Epidermal melanocyte (primary cell): ENCODE data around the gene SLC24A4.

Source experiments
- DNase-seq: peaks from one replicate; pipeline ENCODE4 v3.0.0; 2011; ENCODE audit warnings: low spot score; ENCODE audit not compliant: insufficient read length

SLC24A4 gene

DNA sequence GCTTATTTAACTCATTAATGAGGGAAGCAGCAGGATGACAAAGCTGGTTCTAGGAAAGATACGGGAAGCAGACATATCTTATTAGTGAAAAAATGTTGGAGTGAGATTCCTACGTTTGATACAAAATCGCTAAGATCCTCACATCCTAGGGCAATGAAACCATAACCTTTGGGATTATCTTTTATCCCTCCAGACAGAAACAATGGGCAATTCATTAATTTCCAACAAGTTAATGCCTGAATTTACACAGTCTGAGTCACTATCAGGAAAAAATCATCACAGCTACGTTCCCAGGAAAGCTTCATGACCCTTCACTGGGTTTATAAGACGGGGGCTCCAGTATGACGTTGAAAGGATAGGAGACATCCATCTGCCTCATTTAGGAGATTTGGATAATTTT is 45.0 kb downstream of the SLC24A4 start:
- no peak for DNase-seq

- no peak for DNase-seq
Measured at GRCh38 chr14:92369097-92369496, 46.1 kb downstream of the SLC24A4 start.

GRCh38 chr14:92372230-92372629 is 49.3 kb downstream of the SLC24A4 start:
- no peak for DNase-seq

- DNase-seq = no peak
Measured at GRCh38 chr14:92373336-92373735, 50.4 kb downstream of the SLC24A4 start.

DNA sequence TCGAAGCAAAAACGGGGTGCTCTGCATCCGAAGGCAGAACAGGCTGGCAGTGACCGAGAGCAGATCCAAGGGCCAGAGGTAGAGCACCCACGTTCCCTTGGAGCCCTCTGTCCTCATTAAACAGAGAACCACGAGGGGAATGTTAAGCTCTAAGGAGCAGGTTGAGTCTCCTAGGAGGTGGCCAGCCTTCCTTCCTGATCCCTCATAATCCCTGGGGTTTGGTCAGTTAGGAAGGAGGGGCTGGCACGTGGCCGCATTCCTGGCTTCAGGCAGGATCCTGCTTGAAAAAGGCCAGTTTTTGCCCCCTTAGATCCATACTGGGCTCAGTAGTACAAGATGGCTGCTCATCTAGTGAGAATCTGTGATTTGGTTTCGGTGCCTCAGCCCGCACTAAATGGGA is 57.2 kb downstream of the SLC24A4 start:
- DNase-seq = no peak

- DNase-seq = no peak
Measured at GRCh38 chr14:92380582-92380981, 57.6 kb downstream of the SLC24A4 start.

DNA sequence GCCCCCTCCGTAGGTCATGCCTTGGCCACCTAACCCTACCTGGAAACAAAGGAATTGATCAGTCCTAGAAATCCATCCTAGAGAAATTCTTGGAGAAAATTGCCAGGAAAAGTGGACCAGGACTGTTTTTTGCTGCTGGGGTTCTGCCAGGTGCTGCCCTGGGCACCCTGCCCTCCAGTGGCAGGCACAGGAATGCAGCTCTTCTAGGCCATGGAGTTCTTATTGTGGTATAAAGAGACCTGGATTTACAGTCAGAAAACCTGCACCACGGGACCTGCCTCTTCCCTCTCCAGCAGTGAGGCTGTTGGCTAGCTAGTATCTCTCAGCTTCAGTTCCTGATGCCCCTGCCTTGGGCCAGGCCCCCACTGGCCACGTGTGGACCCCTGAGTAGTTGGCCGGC is 59.7 kb downstream of the SLC24A4 start:
- no peak for DNase-seq

DNA sequence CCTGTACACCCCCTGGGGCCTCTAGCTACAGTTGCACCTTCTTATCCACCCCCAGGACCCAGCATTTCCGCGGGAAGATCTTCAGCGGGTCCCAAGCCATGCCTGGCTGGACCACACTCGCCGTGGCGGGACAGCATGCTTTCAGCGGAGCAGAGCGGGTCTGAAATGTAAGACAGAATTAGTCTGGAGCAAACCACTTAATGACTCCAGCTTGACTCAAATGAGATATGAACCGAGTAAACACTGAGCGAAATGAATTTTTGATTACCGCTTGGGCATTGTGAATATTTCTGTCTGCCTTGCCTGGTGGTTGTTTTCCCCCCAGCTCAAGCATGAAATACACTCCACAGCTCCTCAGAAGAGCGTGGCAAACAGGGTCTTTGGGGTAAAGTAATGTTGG is 60.8 kb downstream of the SLC24A4 start:
- no peak for DNase-seq

DNA sequence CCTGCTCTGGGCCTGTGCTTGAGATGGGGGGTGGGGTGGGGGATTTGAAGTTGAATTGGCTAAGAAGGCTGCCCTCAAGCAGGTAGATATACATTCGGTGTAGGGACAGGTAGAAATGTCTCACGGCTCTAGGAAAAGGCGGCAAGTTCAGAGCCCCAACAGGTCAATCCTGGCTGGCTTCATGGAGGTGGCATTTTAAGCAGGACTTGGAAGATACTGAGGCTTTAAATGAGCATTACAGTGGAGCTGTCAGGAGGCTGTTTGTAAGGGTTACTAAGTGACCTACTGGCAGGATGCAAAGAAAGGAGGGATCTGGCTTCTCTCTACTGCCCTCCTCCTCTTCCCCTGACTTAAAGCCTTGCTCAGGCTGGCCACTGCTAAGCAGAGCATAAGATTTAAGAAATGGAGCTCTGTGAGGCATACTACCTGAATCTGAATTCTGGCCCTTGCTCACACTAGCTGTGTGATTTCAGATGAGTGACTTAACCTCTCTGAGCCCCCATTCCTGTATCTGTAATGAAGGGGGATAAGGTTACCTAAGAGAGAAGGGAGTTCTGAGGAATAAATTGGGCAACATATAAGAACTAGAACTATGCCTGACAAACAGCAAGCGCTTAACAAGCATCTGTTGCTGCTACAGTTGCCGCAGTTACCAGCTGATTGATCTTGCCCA is 61.6 kb downstream of the SLC24A4 start:
- DNase-seq = no peak

GRCh38 chr14:92385561-92385960 is 62.6 kb downstream of the SLC24A4 start:
- DNase-seq = no peak

DNA sequence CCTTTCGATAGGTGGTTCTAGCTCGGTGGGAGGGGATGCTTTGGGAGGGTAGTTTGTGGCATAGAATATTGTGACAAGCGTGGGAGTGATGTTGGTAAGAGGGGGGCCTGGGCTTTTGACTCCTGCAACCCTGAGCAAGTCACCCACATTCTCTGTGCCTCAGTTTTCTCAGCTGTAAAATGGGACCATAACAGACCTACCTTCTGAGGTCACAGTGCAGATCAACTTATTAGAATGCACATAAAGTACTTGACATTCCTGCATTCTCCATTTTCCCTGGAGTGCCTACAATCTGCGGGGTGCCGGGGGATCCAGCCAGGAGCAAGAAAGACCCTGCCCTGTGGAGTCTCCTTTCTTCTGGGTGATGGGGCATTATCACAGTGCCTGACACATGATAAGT is 63.2 kb downstream of the SLC24A4 start:
- DNase-seq = no peak

DNA sequence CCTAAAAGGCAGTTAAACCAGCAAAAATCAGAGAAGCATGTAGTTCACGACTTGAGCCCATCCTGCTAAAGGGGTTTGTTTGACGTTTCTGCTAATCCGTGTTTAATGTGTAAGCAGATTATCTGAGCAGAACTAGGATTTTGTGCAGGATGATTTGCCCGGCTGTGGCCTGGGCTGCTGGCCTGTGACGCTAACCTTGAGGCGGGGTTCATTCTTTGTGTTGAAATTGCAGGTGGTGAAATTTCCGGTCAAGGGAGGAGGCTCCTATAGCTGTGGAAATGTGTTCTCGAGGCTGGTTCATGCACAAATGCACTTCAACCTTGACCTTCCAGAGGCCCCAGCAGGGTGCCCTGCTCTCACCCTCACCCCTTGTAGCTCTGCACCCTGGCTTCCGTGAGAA is 63.7 kb downstream of the SLC24A4 start:
- DNase-seq = no peak

GRCh38 chr14:92387578-92387977 is 64.6 kb downstream of the SLC24A4 start:
- DNase-seq = no peak

GRCh38 chr14:92389598-92390158 is 66.7 kb downstream of the SLC24A4 start:
- DNase-seq = no peak

DNA sequence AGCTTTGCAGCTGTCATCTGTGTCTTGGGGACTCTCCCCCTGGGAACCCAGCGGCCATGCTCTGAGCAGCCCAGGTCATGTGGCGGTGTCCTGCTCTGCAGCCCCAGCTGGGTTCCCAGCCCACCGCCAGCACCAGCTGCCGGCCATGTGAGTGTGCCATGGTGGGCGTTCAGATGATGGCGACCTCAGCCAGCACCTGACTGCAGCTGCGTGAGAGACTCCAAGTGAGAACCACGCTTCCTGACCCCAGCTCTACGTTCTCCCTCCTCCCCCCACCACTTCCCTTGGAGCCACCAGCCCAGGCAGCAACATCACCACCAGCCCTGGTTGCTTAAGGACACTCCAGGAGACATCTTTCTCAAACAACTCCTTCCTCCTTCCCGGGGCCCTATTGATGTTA is 68.8 kb downstream of the SLC24A4 start:
- no peak for DNase-seq

DNA sequence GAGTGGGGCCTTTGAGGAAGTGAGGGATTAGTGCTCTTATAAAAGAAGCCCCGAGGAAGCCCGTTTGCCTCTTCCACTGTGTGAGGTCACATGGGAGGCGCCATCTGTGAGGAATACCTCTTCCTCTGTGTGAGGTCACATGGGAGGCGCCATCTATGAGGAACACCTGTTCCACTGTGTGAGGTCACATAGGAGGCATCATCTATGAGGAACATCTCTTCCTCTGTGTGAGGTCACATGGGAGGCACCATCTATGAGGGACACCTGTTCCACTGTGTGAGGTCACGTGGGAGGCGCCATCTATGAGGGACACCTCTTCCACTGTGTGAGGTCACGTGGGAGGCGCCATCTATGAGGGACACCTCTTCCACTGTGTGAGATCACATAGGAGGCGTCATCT is 69.7 kb downstream of the SLC24A4 start:
- DNase-seq = no peak

DNA sequence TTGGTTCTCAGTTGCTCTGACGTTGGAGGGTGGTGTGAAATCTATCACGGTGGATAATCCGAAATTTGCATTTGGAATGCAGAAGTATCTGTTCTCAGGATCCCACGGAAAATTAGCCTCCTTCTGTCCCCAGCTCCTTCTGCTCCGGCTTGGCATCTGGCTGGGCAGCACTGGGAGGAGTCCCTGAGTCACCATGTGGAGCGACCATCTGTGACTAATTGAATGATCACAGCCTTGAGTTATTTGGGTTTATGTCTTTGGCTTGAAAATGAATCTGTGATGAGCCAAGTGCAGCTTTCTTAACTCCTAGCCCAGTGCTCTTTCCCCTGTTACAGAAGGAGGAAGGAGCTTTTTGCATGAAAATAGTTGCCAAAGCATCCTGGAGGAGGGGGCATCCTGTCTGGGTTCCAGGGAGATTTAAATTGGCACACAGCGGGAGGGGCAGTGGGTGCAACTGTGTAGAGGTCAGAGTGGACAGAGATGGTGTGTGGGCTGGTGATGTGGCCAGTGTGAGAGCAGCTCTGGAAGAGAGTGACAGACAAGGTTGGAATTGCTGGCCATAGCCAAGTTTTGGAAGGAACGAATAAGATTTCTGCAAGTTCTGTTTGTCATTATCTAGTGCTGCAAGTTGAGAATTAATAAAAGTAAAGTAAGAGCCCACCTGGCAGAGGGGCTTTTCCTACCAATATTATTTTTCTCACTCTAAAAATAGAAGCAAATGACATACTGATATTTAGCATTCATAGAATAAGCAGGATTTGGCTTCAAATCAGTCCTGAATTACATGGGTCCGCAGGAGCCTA is 74.4 kb downstream of the SLC24A4 start:
- peak; percentile 58 for DNase-seq

GRCh38 chr14:92397953-92398564 is 75.1 kb downstream of the SLC24A4 start:
- DNase-seq = no peak

GRCh38 chr14:92398888-92399636 is 76.1 kb downstream of the SLC24A4 start:
- no peak for DNase-seq

DNA sequence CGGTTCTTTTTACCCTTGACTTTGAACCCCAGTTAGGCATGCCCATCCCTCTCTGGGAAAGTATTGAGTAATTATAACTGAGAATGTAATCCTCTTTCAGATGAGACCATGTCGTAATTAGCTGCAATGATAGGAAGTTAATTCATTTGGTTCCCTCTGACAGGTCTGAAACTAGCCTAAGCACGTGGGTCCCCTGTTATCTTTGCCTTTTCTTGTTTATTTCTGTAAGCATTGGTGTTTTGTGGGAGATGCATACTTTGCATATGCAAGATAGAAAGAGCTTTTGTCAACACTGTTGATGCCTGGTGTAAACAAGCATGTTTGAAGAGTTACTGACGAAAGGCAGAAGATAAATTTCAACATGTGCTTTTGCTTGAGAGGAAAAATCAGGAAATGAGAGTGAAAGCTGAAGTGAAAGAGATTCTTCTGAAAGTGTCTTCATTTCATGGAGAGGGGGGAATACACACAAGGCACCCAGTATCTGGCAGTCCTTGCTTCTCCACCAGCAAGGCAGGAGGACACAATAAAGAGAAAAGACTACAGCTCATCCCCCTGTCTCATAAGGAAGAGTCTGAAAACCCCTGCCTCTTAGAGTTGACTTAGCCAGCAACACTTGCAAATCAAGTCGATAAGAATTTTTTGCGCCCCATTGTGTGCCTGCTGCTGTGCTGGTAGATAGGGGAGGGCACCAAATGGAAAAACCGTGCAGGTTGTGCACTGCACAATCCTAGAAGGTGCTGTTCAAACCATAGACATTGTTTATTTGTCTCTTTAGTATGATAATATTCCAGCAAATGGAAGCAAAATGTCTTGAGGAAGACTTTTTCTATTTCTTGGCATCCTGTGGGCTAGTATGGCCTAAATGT is 77.8 kb downstream of the SLC24A4 start:
- no peak for DNase-seq

- DNase-seq = no peak
Measured at GRCh38 chr14:92401561-92401960, 78.6 kb downstream of the SLC24A4 start.
